ENCODE results near the gene SZRD1.

DNA sequence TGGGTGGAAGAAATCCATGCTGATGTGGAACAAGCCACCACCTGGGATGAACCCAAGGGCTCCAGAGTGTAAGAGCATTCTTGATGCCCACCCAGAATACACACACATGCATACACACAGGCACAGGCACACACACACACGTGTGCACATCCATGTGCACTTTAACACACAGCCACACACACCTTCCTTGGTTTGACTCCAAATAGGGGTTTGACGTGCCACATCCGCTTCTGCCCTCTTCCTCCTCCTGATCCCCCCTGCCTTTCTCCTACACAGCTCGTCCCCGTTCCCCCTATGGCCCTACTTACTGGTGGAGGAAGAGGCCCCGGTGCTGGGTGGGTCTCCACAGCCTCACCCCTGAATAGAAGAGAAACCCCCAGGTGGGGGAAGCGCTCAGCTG lies 54.2 kb downstream of the SZRD1 start:
- TF ChIP-seq, protein P1, sequence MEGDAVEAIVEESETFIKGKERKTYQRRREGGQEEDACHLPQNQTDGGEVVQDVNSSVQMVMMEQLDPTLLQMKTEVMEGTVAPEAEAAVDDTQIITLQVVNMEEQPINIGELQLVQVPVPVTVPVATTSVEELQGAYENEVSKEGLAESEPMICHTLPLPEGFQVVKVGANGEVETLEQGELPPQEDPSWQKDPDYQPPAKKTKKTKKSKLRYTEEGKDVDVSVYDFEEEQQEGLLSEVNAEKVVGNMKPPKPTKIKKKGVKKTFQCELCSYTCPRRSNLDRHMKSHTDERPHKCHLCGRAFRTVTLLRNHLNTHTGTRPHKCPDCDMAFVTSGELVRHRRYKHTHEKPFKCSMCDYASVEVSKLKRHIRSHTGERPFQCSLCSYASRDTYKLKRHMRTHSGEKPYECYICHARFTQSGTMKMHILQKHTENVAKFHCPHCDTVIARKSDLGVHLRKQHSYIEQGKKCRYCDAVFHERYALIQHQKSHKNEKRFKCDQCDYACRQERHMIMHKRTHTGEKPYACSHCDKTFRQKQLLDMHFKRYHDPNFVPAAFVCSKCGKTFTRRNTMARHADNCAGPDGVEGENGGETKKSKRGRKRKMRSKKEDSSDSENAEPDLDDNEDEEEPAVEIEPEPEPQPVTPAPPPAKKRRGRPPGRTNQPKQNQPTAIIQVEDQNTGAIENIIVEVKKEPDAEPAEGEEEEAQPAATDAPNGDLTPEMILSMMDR (IDR thresholded peaks at IDR 0.05; ENCODE audit: poor library complexity, severe bottlenecking): no peak
- TF ChIP-seq EP300 (conservative IDR thresholded peaks at IDR 0.05; ENCODE audit: poor library complexity, severe bottlenecking): no peak
- no peak for TF ChIP-seq POLR2AphosphoS5 (IDR thresholded peaks at IDR 0.05)
- no peak for TF ChIP-seq RAD21 (conservative IDR thresholded peaks at IDR 0.05)
- no peak for TF ChIP-seq TAF1 (IDR thresholded peaks at IDR 0.05; ENCODE audit: low read depth)
- TF ChIP-seq MXI1 (conservative IDR thresholded peaks at IDR 0.05; ENCODE audit: poor library complexity, severe bottlenecking): no peak
- no peak for TF ChIP-seq EZH2 (IDR thresholded peaks at IDR 0.05; ENCODE audit: borderline replicate concordance, insufficient read depth, low read length, poor library complexity, severe bottlenecking)
- TF ChIP-seq, protein P2, sequence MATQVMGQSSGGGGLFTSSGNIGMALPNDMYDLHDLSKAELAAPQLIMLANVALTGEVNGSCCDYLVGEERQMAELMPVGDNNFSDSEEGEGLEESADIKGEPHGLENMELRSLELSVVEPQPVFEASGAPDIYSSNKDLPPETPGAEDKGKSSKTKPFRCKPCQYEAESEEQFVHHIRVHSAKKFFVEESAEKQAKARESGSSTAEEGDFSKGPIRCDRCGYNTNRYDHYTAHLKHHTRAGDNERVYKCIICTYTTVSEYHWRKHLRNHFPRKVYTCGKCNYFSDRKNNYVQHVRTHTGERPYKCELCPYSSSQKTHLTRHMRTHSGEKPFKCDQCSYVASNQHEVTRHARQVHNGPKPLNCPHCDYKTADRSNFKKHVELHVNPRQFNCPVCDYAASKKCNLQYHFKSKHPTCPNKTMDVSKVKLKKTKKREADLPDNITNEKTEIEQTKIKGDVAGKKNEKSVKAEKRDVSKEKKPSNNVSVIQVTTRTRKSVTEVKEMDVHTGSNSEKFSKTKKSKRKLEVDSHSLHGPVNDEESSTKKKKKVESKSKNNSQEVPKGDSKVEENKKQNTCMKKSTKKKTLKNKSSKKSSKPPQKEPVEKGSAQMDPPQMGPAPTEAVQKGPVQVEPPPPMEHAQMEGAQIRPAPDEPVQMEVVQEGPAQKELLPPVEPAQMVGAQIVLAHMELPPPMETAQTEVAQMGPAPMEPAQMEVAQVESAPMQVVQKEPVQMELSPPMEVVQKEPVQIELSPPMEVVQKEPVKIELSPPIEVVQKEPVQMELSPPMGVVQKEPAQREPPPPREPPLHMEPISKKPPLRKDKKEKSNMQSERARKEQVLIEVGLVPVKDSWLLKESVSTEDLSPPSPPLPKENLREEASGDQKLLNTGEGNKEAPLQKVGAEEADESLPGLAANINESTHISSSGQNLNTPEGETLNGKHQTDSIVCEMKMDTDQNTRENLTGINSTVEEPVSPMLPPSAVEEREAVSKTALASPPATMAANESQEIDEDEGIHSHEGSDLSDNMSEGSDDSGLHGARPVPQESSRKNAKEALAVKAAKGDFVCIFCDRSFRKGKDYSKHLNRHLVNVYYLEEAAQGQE (IDR thresholded peaks at IDR 0.05; ENCODE audit: borderline replicate concordance): no peak
- no peak for TF ChIP-seq SMC3 (conservative IDR thresholded peaks at IDR 0.05; ENCODE audit: poor library complexity)

Measured in neural cell (in vitro differentiated cells).